WTC11 (cell line): ENCODE measurements around the gene ST6GALNAC5. TPM values are rescaled to one million over a fixed set of nuclear protein-coding genes. Genes with fewer than 3 reads are reported as not detected.

Experiments
- JUN ChIP-seq: sonication (generic); formaldehyde crosslinking; IDR thresholded peaks from 2 replicates; pipeline ENCODE4 v1.8.0; 2023; ENCODE audit warnings: mild to moderate bottlenecking, missing genetic modification reagents
- MXD4 ChIP-seq: fragments of 250-450 bp; sonication (Bioruptor Pico); IDR thresholded peaks from 2 replicates; pipeline ENCODE4 v1.8.0; 2021; ENCODE audit warnings: mild to moderate bottlenecking, moderate library complexity, borderline replicate concordance
- SMAD3 ChIP-seq: sonication (generic); formaldehyde crosslinking; IDR thresholded peaks from 2 replicates; pipeline ENCODE4 v1.8.0; 2022; ENCODE audit warnings: missing genetic modification reagents, mild to moderate bottlenecking, borderline replicate concordance
- ZBTB21 ChIP-seq: sonication (generic); formaldehyde crosslinking; IDR thresholded peaks from 2 replicates; pipeline ENCODE4 v1.8.1; 2023; ENCODE audit warnings: mild to moderate bottlenecking, missing genetic modification reagents, borderline replicate concordance
- ZNF121 ChIP-seq: sonication (generic); formaldehyde crosslinking; IDR thresholded peaks from 2 replicates; pipeline ENCODE4 v1.8.0; 2023; ENCODE audit warnings: missing genetic modification reagents
- total RNA-seq: library from RNA; stranded (reverse); gene quantifications from 3 replicates; pipeline ENCODE4 v1.2.3, GENCODE V29; 2021
- TF ChIP-seq, protein P1 (sequence below): fragments of 250-450 bp; sonication (Bioruptor Pico); IDR thresholded peaks from 2 replicates; pipeline ENCODE4 v1.9.0; 2021; ENCODE audit warnings: mild to moderate bottlenecking, borderline replicate concordance
- TF ChIP-seq, protein P2 (sequence below): fragments of 250-450 bp; sonication (Bioruptor Pico); IDR thresholded peaks from 2 replicates; pipeline ENCODE4 v1.8.0; 2021; ENCODE audit warnings: mild to moderate bottlenecking
- TF ChIP-seq, protein P3 (sequence below): sonication (generic); formaldehyde crosslinking; IDR thresholded peaks from 2 replicates; pipeline ENCODE4 v1.8.0; 2022; ENCODE audit warnings: mild to moderate bottlenecking, missing genetic modification reagents
- TF ChIP-seq, protein P4 (sequence below): sonication (generic); formaldehyde crosslinking; IDR thresholded peaks from 2 replicates; pipeline ENCODE4 v1.8.1; 2023; ENCODE audit warnings: mild to moderate bottlenecking, moderate library complexity, missing genetic modification reagents
- TF ChIP-seq, protein P5 (sequence below): sonication (generic); formaldehyde crosslinking; IDR thresholded peaks from 2 replicates; pipeline ENCODE4 v1.8.0; 2022; ENCODE audit warnings: missing genetic modification reagents
- TF ChIP-seq, protein P6 (sequence below): sonication (generic); formaldehyde crosslinking; conservative IDR thresholded peaks from 2 replicates; pipeline ENCODE4 v1.8.1; 2022; ENCODE audit warnings: mild to moderate bottlenecking, missing genetic modification reagents
- TF ChIP-seq, protein P7 (sequence below): fragments of 200-600 bp; IDR thresholded peaks from 2 replicates; pipeline ENCODE4 v1.8.0; 2022; ENCODE audit warnings: antibody characterized with exemption

ST6GALNAC5 gene
- total RNA-seq, 1 experiment from 2014 or later, result 9.6 TPM

DNA sequence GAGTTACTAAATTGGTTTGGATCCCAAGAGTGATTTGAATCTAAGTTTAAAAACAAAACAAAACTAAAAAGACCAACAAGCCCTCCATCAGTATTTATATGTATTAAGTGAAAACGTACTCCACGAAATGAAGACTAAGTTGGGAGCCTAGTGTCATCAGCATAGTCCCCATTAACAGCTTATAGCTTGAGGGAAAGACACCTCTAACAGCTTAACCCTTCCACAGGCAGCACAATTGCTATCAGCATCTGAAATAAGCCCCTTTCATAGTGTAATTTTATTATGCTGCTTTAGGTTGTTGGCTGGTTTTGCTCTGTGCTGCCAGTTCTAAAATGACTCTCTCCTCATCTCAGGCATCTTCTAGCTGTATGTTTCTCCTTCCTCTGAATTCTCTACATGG lies 25.8 kb upstream of the ST6GALNAC5 start (continued):
- TF ChIP-seq, protein P1, sequence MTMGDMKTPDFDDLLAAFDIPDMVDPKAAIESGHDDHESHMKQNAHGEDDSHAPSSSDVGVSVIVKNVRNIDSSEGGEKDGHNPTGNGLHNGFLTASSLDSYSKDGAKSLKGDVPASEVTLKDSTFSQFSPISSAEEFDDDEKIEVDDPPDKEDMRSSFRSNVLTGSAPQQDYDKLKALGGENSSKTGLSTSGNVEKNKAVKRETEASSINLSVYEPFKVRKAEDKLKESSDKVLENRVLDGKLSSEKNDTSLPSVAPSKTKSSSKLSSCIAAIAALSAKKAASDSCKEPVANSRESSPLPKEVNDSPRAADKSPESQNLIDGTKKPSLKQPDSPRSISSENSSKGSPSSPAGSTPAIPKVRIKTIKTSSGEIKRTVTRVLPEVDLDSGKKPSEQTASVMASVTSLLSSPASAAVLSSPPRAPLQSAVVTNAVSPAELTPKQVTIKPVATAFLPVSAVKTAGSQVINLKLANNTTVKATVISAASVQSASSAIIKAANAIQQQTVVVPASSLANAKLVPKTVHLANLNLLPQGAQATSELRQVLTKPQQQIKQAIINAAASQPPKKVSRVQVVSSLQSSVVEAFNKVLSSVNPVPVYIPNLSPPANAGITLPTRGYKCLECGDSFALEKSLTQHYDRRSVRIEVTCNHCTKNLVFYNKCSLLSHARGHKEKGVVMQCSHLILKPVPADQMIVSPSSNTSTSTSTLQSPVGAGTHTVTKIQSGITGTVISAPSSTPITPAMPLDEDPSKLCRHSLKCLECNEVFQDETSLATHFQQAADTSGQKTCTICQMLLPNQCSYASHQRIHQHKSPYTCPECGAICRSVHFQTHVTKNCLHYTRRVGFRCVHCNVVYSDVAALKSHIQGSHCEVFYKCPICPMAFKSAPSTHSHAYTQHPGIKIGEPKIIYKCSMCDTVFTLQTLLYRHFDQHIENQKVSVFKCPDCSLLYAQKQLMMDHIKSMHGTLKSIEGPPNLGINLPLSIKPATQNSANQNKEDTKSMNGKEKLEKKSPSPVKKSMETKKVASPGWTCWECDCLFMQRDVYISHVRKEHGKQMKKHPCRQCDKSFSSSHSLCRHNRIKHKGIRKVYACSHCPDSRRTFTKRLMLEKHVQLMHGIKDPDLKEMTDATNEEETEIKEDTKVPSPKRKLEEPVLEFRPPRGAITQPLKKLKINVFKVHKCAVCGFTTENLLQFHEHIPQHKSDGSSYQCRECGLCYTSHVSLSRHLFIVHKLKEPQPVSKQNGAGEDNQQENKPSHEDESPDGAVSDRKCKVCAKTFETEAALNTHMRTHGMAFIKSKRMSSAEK (CRISPR knock-in tag), result no peak
- TF ChIP-seq, protein P2, sequence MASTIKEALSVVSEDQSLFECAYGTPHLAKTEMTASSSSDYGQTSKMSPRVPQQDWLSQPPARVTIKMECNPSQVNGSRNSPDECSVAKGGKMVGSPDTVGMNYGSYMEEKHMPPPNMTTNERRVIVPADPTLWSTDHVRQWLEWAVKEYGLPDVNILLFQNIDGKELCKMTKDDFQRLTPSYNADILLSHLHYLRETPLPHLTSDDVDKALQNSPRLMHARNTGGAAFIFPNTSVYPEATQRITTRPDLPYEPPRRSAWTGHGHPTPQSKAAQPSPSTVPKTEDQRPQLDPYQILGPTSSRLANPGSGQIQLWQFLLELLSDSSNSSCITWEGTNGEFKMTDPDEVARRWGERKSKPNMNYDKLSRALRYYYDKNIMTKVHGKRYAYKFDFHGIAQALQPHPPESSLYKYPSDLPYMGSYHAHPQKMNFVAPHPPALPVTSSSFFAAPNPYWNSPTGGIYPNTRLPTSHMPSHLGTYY, result no peak
- TF ChIP-seq SMAD3 (CRISPR knock-in tag) (no peak), ZNF121 (CRISPR knock-in tag) (no peak), ZBTB21 (CRISPR knock-in tag) (no peak), JUN (CRISPR knock-in tag) (no peak), MXD4 (CRISPR knock-in tag) (no peak)
- TF ChIP-seq, protein P3, sequence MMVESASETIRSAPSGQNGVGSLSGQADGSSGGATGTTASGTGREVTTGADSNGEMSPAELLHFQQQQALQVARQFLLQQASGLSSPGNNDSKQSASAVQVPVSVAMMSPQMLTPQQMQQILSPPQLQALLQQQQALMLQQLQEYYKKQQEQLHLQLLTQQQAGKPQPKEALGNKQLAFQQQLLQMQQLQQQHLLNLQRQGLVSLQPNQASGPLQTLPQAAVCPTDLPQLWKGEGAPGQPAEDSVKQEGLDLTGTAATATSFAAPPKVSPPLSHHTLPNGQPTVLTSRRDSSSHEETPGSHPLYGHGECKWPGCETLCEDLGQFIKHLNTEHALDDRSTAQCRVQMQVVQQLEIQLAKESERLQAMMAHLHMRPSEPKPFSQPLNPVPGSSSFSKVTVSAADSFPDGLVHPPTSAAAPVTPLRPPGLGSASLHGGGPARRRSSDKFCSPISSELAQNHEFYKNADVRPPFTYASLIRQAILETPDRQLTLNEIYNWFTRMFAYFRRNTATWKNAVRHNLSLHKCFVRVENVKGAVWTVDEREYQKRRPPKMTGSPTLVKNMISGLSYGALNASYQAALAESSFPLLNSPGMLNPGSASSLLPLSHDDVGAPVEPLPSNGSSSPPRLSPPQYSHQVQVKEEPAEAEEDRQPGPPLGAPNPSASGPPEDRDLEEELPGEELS (CRISPR knock-in tag), result no peak
- TF ChIP-seq, protein P4, sequence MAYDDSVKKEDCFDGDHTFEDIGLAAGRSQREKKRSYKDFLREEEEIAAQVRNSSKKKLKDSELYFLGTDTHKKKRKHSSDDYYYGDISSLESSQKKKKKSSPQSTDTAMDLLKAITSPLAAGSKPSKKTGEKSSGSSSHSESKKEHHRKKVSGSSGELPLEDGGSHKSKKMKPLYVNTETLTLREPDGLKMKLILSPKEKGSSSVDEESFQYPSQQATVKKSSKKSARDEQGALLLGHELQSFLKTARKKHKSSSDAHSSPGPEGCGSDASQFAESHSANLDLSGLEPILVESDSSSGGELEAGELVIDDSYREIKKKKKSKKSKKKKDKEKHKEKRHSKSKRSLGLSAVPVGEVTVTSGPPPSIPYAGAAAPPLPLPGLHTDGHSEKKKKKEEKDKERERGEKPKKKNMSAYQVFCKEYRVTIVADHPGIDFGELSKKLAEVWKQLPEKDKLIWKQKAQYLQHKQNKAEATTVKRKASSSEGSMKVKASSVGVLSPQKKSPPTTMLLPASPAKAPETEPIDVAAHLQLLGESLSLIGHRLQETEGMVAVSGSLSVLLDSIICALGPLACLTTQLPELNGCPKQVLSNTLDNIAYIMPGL (CRISPR knock-in tag), result no peak
- TF ChIP-seq, protein P5, sequence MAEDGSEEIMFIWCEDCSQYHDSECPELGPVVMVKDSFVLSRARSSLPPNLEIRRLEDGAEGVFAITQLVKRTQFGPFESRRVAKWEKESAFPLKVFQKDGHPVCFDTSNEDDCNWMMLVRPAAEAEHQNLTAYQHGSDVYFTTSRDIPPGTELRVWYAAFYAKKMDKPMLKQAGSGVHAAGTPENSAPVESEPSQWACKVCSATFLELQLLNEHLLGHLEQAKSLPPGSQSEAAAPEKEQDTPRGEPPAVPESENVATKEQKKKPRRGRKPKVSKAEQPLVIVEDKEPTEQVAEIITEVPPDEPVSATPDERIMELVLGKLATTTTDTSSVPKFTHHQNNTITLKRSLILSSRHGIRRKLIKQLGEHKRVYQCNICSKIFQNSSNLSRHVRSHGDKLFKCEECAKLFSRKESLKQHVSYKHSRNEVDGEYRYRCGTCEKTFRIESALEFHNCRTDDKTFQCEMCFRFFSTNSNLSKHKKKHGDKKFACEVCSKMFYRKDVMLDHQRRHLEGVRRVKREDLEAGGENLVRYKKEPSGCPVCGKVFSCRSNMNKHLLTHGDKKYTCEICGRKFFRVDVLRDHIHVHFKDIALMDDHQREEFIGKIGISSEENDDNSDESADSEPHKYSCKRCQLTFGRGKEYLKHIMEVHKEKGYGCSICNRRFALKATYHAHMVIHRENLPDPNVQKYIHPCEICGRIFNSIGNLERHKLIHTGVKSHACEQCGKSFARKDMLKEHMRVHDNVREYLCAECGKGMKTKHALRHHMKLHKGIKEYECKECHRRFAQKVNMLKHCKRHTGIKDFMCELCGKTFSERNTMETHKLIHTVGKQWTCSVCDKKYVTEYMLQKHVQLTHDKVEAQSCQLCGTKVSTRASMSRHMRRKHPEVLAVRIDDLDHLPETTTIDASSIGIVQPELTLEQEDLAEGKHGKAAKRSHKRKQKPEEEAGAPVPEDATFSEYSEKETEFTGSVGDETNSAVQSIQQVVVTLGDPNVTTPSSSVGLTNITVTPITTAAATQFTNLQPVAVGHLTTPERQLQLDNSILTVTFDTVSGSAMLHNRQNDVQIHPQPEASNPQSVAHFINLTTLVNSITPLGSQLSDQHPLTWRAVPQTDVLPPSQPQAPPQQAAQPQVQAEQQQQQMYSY (CRISPR knock-in tag), result no peak
- TF ChIP-seq, protein P6, sequence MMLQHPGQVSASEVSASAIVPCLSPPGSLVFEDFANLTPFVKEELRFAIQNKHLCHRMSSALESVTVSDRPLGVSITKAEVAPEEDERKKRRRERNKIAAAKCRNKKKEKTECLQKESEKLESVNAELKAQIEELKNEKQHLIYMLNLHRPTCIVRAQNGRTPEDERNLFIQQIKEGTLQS (CRISPR knock-in tag), result no peak
- TF ChIP-seq, protein P7, sequence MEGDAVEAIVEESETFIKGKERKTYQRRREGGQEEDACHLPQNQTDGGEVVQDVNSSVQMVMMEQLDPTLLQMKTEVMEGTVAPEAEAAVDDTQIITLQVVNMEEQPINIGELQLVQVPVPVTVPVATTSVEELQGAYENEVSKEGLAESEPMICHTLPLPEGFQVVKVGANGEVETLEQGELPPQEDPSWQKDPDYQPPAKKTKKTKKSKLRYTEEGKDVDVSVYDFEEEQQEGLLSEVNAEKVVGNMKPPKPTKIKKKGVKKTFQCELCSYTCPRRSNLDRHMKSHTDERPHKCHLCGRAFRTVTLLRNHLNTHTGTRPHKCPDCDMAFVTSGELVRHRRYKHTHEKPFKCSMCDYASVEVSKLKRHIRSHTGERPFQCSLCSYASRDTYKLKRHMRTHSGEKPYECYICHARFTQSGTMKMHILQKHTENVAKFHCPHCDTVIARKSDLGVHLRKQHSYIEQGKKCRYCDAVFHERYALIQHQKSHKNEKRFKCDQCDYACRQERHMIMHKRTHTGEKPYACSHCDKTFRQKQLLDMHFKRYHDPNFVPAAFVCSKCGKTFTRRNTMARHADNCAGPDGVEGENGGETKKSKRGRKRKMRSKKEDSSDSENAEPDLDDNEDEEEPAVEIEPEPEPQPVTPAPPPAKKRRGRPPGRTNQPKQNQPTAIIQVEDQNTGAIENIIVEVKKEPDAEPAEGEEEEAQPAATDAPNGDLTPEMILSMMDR, result no peak
- TF ChIP-seq, all 79 proteins: peak for 0
